Caco-2 (cell line): Measurements from ENCODE around the gene PBX2. TPM values are rescaled to one million over a fixed set of nuclear protein-coding genes. Genes with fewer than 3 reads are reported as not detected.
A peak's percentile ranks its signal among the peaks of the same experiment; 100 is the strongest.

Source experiments
- BruUV-seq: library from RNA; stranded (reverse); fragments of 400-500 nt; replicated peaks from 2 replicates; lab custom pipeline; 2021; lab: Mats Ljungman, UMichigan
- CTCF ChIA-PET: fragments of 300-600 bp; sonication (Branson Sonifier 250); formaldehyde crosslinking; loops from one replicate; lab custom pipeline; 2022; ENCODE audit warnings: antibody characterized with exemption; lab: Charles Lee
- POLR2A ChIA-PET: fragments of 300-600 bp; sonication (Branson Sonifier 250); formaldehyde crosslinking; loops from one replicate; lab custom pipeline; 2022; ENCODE audit warnings: antibody characterized with exemption; lab: Charles Lee
- DNase-seq, 2 experiments: peaks; one replicate each; pipeline versions ENCODE4 v3.0.0 to v3.0.0-alpha.2; 2020 to 2022
- H3K27me3 ChIP-seq: replicated peaks from 2 replicates; pipeline ENCODE4 v1.6.0; 2011; ENCODE audit warnings: low read length; ENCODE audit not compliant: control insufficient read depth, insufficient read depth
- H3K36me3 ChIP-seq: 2 replicates; pipeline ENCODE4 v1.5.1; 2011; ENCODE audit warnings: low read length; ENCODE audit not compliant: control insufficient read depth, insufficient read depth
- H3K4me1 ChIP-seq: fragments of 250-450 bp; sonication (Bioruptor Pico); 2 replicates; pipeline ENCODE4 v1.5.1; 2020; ENCODE audit warnings: mild to moderate bottlenecking
- H3K4me3 ChIP-seq: 2 replicates; pipeline ENCODE4 v1.5.1; 2011; ENCODE audit warnings: low read depth, mild to moderate bottlenecking, control low read depth, low read length
- H3K9me3 ChIP-seq: fragments of 250-450 bp; sonication (Bioruptor Pico); 2 replicates; pipeline ENCODE4 v1.5.1; 2020; ENCODE audit warnings: mild to moderate bottlenecking, moderate library complexity
- H3K27ac Mint-ChIP-seq: one replicate; pipeline ENCODE4 v1.8.0; 2022; ENCODE audit warnings: mixed read lengths; ENCODE audit not compliant: unreplicated experiment
- H3K27me3 Mint-ChIP-seq: one replicate; pipeline ENCODE4 v1.8.0; 2022; ENCODE audit warnings: mixed read lengths; ENCODE audit not compliant: insufficient read depth, unreplicated experiment
- H3K36me3 Mint-ChIP-seq: one replicate; pipeline ENCODE4 v1.8.0; 2022; ENCODE audit warnings: mild to moderate bottlenecking, mixed read lengths; ENCODE audit not compliant: insufficient read depth, unreplicated experiment
- H3K4me1 Mint-ChIP-seq: one replicate; pipeline ENCODE4 v1.8.0; 2022; ENCODE audit warnings: low read depth, mixed read lengths; ENCODE audit not compliant: unreplicated experiment
- H3K4me3 Mint-ChIP-seq: one replicate; pipeline ENCODE4 v1.8.0; 2022; ENCODE audit warnings: mild to moderate bottlenecking, moderate library complexity, mixed read lengths; ENCODE audit not compliant: unreplicated experiment
- H3K9me3 Mint-ChIP-seq: one replicate; pipeline ENCODE4 v1.8.0; 2022; ENCODE audit warnings: mixed read lengths; ENCODE audit not compliant: unreplicated experiment
- intact Hi-C: fragments of 100-400 bp; cut with micrococcal nuclease; formaldehyde crosslinking; loops from one replicate; pipeline ENCODE4 v1.10.0; 2022; ENCODE audit not compliant: unreplicated experiment
- total RNA-seq: library from RNA; stranded (reverse); gene quantifications from 2 replicates; pipeline ENCODE4 v1.2.3, GENCODE V29; 2022
- TF ChIP-seq, protein P1 (sequence below), 2 experiments: fragments of 200-600 bp in 1 of 2; IDR thresholded peaks; 1 replicate in 1 of 2; 2 replicates in 1 of 2; pipeline versions ENCODE4 v1.5.1 to v1.8.0; 2011 to 2022; ENCODE audit warnings: antibody characterized with exemption in 1 of 2, control low read depth in 1 of 2, inconsistent platforms in 1 of 2, low read depth in 1 of 2, low read length in 1 of 2, mild to moderate bottlenecking in 1 of 2, moderate library complexity in 1 of 2; ENCODE audit not compliant: insufficient read depth in 1 of 2, severe bottlenecking in 1 of 2, unreplicated experiment in 1 of 2

Gene PBX2
- total RNA-seq, 1 experiment from 2014 or later, result 96.3 TPM

DNA sequence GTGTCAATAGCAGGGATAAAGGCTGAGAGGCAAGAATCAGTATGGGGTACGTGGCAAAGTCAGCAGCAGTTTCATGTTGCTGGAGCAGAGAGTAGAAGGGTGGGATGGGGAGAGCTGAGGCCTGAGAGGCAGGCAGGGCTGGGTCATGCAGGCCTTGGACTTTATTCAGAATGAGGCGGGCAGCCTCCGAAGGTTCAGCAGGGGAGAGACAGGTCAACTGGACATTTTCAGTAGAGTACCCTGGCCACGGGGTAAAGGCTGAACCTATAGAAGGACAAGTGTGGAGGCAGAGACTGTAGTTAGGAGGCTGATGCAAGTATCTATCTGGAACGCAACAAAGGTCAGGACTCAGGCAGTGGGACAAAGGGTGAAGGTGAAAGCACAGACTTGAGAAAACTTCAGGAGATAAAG is 20.2 kb upstream of the PBX2 start:
- Mint-ChIP-seq H3K4me1 (peaks cover 10% of the 10 kb centered on the region), H3K9me3 (no peaks in the 10 kb centered on the region), H3K4me3 (no peak overlapping the region), H3K27ac (peak overlapping the region; percentile 9), H3K36me3 (no peaks in the 10 kb centered on the region), H3K27me3 (no peaks in the 10 kb centered on the region)
- Histone ChIP-seq H3K9me3 (0 out of 2 replicates have a peak, but pooled peaks cover 3% of the 10 kb centered on the region), H3K4me3 (no peak overlapping the region), H3K27me3 (no peaks in the 10 kb centered on the region), H3K4me1 (no peaks in the 10 kb centered on the region), H3K36me3 (no peaks in the 10 kb centered on the region)
- BruUV-seq, result no TSS peak
- ChIA-PET CTCF (no interaction called here), POLR2A (no interaction called here)
- TF ChIP-seq, protein P1, sequence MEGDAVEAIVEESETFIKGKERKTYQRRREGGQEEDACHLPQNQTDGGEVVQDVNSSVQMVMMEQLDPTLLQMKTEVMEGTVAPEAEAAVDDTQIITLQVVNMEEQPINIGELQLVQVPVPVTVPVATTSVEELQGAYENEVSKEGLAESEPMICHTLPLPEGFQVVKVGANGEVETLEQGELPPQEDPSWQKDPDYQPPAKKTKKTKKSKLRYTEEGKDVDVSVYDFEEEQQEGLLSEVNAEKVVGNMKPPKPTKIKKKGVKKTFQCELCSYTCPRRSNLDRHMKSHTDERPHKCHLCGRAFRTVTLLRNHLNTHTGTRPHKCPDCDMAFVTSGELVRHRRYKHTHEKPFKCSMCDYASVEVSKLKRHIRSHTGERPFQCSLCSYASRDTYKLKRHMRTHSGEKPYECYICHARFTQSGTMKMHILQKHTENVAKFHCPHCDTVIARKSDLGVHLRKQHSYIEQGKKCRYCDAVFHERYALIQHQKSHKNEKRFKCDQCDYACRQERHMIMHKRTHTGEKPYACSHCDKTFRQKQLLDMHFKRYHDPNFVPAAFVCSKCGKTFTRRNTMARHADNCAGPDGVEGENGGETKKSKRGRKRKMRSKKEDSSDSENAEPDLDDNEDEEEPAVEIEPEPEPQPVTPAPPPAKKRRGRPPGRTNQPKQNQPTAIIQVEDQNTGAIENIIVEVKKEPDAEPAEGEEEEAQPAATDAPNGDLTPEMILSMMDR (IDR thresholded peaks at IDR 0.05; ENCODE audit: insufficient read depth in 1 of 2, low read depth in 1 of 2, low read length in 1 of 2, severe bottlenecking in 1 of 2, unreplicated experiment in 1 of 2), result no peak
- DNase-seq, result no peak
- intact Hi-C loops, result no loop called here

DNA sequence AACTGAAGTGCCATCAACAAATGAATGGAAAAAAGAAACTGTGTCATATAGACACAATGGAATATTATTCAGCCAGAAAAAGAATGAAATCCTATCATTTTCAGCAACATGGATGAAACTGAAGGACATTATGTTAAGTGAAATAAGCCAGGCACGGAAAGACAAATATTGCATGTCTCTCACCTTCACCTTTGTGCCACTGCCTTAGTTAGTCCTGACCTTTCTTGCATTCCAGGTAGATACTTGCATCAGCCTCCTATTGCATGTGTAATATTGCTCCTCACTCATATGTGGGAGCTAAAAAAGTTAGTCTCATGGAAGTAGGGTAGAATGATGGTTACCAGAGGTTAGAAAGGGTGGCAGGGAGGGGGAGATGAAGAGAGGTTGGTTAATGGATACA is 19.0 kb upstream of the PBX2 start:
- Histone ChIP-seq H3K9me3 (0 out of 2 replicates have a peak, but pooled peaks cover 3% of the 10 kb centered on the region), H3K4me1 (no peaks in the 10 kb centered on the region), H3K27me3 (no peaks in the 10 kb centered on the region; the same call in 1 of the 2 replicates), H3K36me3 (no peaks in the 10 kb centered on the region), H3K4me3 (no peak overlapping the region)
- intact Hi-C loops, result no loop called here
- ChIA-PET POLR2A (no interaction called here), CTCF (no interaction called here)
- TF ChIP-seq, protein P1 (IDR thresholded peaks at IDR 0.05; ENCODE audit: insufficient read depth in 1 of 2, low read depth in 1 of 2, low read length in 1 of 2, severe bottlenecking in 1 of 2, unreplicated experiment in 1 of 2), result no peak
- no peak overlapping the region for H3K4me3 Mint-ChIP-seq
- H3K36me3 Mint-ChIP-seq, result no peaks in the 10 kb centered on the region
- no TSS peak for BruUV-seq
- H3K27ac Mint-ChIP-seq, result peak overlapping the region; percentile 5
- no peaks in the 10 kb centered on the region for H3K9me3 Mint-ChIP-seq
- no peak for DNase-seq
- H3K4me1 Mint-ChIP-seq, result peaks cover 10% of the 10 kb centered on the region
- peaks cover 4% of the 10 kb centered on the region for H3K27me3 Mint-ChIP-seq

DNA sequence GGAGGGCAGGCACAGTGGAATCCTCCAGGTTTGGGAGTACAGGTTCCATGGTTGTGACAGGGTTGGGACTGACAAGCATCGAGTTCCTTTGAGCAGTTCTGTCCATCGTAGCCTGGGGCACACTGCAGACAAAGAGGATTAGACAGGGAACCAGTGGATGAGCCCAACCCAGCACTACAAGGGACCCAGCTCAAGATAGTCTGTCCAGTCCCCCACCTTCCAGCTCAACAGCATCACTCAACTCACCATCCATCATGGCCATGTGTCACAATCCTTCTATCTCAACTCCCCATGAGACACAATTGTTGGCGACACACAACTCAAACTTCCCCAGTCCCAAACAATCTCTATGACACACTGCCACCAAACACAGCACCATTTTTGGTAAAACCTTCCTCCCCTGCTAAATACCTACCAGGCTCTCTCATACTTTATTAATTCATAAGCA is 14.3 kb upstream of the PBX2 start:
- Mint-ChIP-seq H3K4me3 (no peak overlapping the region), H3K4me1 (no peaks in the 10 kb centered on the region), H3K27me3 (peaks cover 4% of the 10 kb centered on the region), H3K9me3 (no peaks in the 10 kb centered on the region), H3K36me3 (no peaks in the 10 kb centered on the region), H3K27ac (no peak overlapping the region)
- no peaks in the 10 kb centered on the region for H3K4me1 ChIP-seq
- no peak for DNase-seq
- intact Hi-C loops, result no loop called here
- ChIA-PET CTCF (no interaction called here), POLR2A (no interaction called here)
- 0 out of 2 replicates have a peak, but pooled peaks cover 3% of the 10 kb centered on the region for H3K9me3 ChIP-seq
- no peak overlapping the region for H3K4me3 ChIP-seq
- TF ChIP-seq, protein P1 (IDR thresholded peaks at IDR 0.05; ENCODE audit: insufficient read depth in 1 of 2, low read depth in 1 of 2, low read length in 1 of 2, severe bottlenecking in 1 of 2, unreplicated experiment in 1 of 2), result no peak
- BruUV-seq, result no TSS peak
- H3K36me3 ChIP-seq, result no peaks in the 10 kb centered on the region
- H3K27me3 ChIP-seq, result no peaks in the 10 kb centered on the region; the same call in 1 of the 2 replicates
